ENCODE data around the gene GPR162.

The GPR162 gene, protein sequence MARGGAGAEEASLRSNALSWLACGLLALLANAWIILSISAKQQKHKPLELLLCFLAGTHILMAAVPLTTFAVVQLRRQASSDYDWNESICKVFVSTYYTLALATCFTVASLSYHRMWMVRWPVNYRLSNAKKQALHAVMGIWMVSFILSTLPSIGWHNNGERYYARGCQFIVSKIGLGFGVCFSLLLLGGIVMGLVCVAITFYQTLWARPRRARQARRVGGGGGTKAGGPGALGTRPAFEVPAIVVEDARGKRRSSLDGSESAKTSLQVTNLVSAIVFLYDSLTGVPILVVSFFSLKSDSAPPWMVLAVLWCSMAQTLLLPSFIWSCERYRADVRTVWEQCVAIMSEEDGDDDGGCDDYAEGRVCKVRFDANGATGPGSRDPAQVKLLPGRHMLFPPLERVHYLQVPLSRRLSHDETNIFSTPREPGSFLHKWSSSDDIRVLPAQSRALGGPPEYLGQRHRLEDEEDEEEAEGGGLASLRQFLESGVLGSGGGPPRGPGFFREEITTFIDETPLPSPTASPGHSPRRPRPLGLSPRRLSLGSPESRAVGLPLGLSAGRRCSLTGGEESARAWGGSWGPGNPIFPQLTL

DNA sequence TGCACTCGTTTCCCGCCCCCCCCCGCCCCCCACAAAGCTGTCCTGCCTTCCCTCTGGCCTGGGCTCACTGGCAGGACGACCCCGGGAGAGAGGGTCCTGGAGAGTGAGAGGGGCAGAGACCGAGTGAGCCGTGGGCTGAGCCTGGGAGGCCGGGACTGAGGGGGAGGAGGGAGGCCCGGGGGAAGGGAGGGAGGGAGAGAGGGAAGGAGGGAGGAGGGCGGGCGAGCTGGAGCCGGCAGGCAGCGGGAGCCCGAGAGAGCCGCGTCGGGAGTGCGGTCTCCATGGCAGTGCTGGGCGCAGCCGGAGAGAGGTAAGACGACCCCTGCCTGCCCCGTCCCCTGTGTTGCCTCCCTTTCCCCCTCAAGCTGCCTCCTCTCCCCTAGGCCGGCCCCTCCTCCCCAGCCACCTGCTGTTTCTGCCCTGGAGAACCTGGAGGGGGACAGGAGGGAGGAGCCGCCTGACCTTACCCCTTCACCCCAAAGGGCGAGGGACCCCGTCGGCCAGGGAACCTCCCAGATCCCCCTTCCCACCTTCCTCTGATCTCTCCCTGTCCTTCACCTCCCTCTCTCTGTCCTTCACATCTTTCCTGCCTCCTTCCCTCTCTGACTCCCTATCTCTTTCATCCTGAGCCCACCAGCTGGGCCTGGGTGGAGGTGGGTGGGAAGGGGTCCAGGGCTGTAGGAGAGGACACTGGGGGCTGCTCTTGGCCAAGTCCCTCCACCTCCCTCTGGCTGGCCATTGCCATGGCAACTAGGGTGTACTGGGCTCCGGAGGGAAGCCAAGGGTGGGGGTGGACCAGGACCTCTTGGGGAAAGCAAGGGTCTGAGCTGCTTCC is at the start of gene GPR162:
Gene GPR162, plus strand, starts transcription at position 231 of the 835 bp plus-strand sequence. CDS start 2,078 bp downstream, outside the sequence.
- no peak for DNase-seq (ENCODE audit: low spot score)

DNA sequence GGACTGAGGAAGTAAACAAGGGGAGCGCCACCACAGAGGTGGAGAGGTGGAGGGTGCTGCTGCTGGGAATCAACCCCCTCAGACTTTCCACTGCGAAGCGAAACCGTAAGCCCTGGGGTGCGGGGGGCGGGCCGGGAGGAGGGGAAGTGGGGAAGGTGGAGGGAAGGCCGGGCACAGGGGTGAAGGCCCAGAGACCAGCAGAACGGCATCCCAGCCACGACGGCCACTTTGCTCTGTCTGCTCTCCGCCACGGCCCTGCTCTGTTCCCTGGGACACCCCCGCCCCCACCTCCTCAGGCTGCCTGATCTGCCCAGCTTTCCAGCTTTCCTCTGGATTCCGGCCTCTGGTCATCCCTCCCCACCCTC is 49.3 kb upstream of the GPR162 start, which contains the start of gene LAG3:
Gene LAG3, plus strand, starts transcription at position 190 of the 365 bp plus-strand sequence. CDS start 333 bp downstream, outside the sequence.
- no peak for DNase-seq (ENCODE audit: low spot score)

DNA sequence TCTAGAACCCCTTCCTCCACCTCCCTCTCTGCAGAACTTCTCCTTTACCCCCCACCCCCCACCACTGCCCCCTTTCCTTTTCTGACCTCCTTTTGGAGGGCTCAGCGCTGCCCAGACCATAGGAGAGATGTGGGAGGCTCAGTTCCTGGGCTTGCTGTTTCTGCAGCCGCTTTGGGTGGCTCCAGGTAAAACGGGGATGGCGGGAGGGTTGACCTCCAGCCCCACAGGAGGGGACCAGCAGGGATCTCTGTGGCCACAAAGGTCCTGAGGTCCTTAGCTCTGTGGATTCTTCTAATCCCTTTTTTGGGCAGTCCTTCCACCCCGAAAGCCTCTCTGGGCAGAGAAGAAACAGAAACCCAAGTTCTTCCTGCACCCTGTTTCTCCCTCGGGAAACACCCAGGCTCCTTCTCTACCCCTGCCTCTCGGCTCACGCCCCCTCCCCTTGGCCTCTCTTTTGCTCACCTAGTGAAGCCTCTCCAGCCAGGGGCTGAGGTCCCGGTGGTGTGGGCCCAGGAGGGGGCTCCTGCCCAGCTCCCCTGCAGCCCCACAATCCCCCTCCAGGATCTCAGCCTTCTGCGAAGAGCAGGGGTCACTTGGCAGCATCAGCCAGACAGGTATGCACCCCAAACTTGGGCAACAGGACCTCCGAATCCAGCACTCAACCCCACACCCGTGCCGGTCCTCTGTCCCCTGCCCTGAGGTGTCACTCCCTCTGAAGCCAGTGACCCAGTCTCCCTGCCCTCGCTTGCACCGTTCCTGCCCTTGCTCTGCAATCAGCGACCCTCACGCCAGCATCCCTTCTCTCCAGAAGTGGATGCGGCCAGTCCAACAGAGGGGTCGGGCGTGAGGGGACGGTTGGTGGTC is 48.7 kb upstream of the GPR162 start:
- DNase-seq (ENCODE audit: low spot score): no peak

DNA sequence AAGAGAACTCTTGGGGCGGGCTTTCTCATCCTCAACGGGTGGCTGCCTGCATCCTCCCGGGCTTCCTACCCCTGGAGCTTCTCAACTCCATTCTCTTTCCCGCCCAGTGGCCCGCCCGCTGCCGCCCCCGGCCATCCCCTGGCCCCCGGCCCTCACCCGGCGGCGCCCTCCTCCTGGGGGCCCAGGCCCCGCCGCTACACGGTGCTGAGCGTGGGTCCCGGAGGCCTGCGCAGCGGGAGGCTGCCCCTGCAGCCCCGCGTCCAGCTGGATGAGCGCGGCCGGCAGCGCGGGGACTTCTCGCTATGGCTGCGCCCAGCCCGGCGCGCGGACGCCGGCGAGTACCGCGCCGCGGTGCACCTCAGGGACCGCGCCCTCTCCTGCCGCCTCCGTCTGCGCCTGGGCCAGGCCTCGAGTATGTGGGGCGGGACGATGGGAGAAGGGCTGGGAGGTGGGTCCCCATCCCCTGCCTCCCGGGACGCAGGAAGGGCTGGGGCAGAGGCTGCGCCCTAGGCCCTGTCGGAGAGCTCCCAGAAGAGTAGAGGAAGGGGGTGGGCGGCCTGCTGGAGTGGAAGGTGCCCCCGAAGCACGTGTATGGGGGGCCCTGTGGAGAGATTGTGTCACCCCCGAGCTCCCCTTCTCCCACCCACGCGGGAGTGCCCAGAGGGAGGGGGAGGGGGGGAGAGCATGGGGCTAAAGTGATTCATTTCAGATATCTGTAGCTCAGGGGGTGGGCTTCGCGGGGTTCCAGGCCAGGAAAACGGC is 47.9 kb upstream of the GPR162 start:
- no peak for DNase-seq (ENCODE audit: low spot score)

DNA sequence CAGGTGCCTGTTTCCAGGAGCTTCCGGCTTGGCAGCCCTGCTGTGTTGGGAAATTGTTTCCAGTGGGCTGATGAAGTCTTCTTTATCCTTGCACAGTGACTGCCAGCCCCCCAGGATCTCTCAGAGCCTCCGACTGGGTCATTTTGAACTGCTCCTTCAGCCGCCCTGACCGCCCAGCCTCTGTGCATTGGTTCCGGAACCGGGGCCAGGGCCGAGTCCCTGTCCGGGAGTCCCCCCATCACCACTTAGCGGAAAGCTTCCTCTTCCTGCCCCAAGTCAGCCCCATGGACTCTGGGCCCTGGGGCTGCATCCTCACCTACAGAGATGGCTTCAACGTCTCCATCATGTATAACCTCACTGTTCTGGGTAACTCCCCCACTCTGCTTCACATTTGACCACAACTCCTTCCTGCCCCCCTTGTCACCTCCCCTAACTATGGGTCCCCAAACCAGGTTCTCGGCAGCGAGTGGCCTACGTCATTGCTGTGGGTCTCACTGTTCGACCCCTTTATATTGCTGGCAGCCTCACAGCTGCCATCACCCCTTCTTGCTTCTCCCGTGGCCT is 47.0 kb upstream of the GPR162 start:
- DNase-seq (ENCODE audit: low spot score): no peak

DNA sequence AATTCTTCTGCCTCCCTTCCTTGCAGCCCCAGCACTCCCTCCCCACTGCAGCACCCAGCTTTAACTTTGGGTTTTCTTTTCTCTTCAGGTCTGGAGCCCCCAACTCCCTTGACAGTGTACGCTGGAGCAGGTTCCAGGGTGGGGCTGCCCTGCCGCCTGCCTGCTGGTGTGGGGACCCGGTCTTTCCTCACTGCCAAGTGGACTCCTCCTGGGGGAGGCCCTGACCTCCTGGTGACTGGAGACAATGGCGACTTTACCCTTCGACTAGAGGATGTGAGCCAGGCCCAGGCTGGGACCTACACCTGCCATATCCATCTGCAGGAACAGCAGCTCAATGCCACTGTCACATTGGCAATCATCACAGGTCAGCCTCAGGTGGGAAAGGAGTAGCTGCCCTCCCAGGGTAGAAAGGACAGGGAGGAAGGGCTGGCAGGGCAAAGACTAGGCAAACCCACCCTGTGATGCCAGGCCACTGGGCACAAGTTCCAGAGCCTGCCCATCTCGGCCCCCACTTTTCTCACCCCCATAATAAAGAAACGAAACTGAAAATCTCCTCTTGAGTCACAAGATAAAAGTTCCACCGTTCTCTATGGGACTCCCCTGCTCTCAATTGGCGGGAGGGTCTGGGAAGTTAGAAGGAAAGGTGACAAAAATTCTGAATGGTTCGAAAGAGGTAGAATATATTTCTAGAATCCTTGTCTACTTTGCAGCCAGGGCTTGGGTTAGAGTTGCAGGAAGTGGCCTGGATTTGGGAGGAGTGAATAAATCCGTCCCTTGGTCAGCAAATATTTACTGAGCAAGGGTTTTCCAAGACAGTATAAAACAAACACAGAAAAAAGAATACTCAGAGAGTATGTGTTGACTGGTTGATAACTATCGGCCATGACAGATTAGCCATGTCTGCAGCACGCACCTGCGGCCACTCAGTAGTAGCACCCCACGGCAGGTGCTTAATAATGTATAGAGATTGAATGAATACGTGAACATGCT is 46.1 kb upstream of the GPR162 start:
- DNase-seq (ENCODE audit: low spot score): no peak

DNA sequence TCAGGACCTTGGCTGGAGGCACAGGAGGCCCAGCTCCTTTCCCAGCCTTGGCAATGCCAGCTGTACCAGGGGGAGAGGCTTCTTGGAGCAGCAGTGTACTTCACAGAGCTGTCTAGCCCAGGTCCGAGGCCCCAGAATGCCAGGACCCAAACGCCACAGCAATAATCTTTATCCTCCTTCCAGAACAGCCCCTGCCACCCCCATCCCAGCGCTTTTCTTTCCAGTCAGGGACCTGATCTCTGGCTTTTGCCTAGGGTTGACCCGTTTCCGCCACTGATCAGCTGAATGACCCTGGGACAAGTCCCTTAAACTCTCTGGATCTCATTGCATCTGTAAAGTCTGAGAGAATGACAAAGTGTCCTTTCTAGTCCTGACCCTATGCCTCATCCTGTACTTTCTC is 44.2 kb upstream of the GPR162 start:
- no peak for DNase-seq (ENCODE audit: low spot score)

DNA sequence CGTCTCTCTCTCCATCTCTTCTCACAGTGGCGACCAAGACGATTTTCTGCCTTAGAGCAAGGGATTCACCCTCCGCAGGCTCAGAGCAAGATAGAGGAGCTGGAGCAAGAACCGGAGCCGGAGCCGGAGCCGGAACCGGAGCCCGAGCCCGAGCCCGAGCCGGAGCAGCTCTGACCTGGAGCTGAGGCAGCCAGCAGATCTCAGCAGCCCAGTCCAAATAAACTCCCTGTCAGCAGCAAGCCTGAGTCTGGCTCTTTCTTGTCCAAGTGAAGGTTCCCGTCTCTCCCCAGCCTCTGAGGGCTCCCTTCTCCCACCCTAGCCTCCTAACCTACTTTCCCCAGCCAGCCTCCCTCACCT is 43.4 kb upstream of the GPR162 start:
- DNase-seq (ENCODE audit: low spot score): no peak

DNA sequence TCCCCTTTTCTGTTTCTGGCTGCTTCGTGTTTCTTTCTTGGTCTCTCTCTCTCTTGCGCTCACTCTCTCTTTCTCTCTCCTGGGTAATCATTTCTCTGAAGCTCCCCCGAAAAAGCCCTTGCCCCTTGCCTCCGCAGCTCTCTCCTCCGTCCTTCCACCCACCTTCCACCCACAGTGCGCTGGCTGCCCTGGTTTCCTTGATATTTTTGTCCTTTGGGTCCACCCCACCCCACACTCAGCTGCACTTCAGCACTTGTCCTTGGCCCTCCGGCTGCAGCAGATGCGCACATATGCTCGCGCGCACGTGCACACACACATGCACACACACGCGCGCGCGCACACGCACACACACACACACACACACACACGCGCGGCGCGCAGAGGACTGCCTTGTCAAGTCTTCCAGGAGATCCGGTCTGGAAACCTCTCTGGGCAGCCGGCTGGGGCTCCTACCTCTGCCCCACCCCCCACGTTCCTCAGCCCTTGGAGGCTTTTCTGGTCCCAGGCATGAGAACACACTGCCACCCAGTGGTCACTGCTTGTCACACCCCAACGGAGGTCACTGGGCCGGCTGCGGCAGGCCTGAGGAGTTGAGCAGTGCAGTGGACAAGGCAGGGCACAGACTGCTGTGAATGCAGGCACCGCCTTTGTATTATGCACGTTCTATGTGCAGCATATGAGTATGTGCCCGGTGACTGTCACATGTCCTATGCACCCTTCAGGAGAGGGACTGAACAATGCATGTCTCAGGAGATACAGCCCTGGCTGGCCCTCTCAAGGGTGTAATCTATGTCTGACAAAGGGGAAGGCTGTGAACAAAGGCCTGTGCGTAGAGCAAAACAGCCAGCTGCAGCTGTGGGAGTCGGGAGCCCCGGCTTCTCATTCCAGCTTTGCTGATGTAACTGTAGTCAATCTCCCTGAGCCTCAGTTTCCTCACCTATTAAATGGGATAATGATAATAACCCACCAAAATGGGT is 42.8 kb upstream of the GPR162 start:
- peak; percentile 78 for DNase-seq (ENCODE audit: low spot score)

DNA sequence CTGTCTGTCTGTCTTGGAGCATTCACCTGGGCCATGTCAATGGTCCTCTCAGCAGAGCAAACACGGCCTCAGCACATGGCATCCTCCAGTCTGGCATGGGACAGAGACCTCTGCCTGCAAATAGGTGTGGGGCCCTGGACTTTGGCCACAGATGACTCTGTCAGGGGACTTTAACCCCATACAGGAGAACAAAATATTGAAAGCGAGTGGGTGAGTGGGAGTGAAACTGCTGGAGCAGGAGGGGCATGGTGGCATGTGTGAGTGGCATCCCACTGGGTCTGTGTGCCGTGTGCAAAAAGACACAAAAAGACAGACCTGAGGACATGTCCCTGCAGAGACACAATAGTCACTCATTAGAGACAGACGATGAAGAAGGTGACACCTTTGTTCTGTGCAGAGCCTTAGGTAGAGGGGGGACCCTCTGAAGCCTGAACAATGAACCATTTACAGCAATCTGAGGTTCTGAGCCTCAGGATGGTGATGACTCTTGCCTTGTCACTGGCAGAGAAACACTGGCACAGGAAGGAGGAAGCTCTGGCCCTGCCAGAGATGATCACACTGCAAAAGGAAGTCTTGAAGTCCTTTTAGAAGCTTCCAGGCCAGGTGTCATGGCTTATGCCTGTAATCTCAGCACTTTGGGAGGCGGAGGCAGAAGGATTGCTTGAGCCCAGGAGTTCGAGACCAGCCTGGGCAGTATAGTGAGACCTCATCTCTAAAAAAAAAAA is 41.8 kb upstream of the GPR162 start:
- DNase-seq (ENCODE audit: low spot score): no peak

DNA sequence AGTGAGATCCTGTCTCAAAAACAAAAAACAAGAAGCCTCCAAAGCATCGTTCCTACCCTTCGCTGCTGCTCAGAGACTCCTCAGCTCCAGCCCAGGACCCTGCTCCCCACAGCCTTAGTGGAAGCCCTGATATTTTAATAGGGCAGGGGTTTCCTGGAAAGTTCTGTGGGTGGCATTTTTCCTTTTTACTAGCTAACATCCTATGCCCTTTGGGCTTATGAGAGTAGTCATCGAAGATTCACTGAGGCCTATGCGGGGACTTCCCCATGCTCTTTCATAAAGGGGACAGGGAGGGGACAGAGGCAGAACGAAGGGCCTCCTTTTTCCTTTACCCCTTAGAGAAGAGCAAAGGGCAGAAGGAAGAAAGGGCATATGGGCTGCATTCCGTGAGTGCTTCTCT is 41.0 kb upstream of the GPR162 start:
- no peak for DNase-seq (ENCODE audit: low spot score)

DNA sequence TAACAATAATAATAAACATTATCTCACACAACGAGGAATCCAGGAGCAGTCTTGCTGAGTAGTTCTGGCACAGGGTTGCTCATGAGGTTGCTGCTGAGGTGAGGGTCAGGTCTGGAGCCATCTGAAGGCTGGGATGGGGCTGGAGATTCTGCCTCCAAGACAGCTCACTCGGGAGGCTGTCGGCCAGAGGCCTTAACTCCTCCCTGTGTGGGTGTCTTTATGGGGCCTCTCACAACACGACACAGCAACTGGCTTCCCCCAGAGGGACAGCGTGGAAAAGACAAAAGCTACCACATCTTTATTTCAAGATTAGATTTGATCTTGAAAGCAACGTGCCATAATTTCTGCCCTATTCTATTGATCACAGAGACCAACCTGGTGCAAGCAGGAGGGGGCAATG is 39.5 kb upstream of the GPR162 start:
- no peak for DNase-seq (ENCODE audit: low spot score)

DNA sequence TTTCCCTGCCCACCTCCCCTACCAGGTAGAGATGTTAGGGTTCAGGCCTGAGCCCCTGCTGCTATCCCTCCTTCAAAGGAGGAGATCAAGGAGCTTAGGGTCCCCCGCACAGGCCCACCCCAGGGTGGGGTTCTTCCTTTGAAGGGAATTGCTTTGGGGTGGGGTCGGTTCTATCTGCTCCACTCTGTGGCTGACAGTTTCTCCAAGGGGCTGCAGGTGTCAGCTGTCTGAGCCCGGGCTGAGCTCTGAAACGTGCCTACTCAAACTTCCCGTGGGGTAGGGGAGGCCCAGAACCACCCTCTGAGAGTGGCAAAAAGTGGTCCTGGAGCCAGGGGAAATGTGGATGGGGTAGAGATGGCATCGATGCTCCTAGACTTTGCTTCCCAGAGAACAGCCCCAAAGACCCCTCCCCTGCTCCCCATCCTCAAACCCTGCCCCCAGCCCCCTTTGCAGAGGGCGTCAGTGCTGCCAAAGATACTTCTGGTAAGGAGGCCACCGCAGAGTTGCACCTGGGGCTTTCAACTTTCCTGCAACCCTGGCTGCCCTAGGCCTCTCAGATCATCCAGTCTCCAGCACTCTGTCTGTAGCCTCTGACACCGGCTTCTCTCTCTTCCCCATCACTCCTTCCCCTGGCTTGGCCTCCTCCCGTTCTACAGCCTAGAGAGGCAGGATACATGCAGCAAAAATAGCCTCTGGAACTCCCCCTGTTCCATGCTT is 38.6 kb upstream of the GPR162 start:
- no peak for DNase-seq (ENCODE audit: low spot score)

DNA sequence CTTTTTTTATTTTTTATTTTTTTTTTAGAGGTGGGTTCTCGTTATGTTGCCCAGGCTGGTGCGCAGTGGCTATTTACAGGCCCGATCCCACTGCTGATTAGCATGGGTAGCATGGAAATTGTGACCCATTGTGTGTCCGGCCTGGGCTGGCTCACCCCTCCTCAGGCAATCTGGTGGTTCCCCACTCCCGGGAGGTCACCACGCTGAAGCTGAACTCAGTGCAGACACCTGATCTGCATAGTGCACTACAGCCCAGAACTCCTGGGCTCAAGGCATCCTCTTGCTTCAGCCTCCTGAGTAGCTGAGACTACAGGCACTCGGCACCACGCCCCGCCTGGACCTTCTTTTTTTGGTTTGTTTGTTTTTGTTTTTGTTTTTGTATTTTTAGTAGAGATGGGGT is 37.8 kb upstream of the GPR162 start:
- DNase-seq (ENCODE audit: low spot score): no peak

DNA sequence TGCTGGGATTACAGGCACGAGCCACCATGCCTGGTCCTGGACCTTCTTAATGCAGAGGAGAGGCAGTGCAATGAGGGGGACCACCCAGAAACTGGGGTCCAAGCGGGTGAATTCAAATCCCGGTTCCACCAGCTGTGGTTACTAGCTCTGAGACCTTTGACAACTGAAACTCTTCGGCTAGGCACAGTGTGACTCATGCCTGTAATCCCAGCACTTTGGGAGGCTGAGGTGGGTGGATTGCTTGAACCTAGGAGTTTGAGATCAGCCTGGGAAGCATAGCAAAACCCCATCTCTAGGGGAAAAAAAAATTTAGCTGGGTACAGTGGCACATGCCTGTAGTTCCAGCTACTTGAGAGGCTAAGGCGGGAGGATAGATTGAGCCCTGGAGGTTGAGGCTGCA is 37.3 kb upstream of the GPR162 start:
- DNase-seq (ENCODE audit: low spot score): no peak

DNA sequence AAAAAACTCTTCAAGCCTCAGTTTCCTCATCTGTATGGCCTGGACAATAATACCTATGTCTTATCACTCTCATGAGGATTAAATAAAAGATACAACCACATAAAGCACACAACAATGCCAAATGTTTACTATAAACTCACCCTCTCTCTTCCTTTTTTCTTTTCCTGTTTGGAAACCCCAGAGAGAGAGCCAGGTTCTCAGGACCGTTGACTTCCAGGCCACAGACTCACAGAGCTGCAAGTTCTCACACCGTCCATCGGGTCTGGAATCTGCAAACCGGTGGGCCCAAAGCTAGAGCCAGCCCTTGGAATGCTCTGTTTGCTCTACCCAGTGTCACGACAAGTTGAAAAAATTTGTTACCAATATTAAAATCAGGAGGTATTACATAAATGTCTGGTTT is 36.9 kb upstream of the GPR162 start:
- DNase-seq (ENCODE audit: low spot score): no peak
